Endodermal cell (in vitro differentiated cells): ENCODE results near the gene NDFIP2. TPM values are rescaled to one million over a fixed set of nuclear protein-coding genes. Genes with fewer than 3 reads are reported as not detected.

Source experiments
- DNase-seq: peaks from one replicate; pipeline ENCODE4 v3.0.0-alpha.2; 2017
- H3K27ac ChIP-seq: 2 replicates; pipeline ENCODE4 v1.5.1; 2013; ENCODE audit warnings: mild to moderate bottlenecking, low read depth, low read length, moderate library complexity
- H3K27me3 ChIP-seq: 2 replicates; pipeline ENCODE4 v1.6.1; 2013; ENCODE audit warnings: mild to moderate bottlenecking, low read length, moderate library complexity; ENCODE audit not compliant: insufficient read depth, control insufficient read depth, poor library complexity, severe bottlenecking
- H3K36me3 ChIP-seq: 2 replicates; pipeline ENCODE4 v1.7.0; 2013; ENCODE audit warnings: mild to moderate bottlenecking, low read length, moderate library complexity; ENCODE audit not compliant: control insufficient read depth, insufficient read depth
- H3K4me1 ChIP-seq: one replicate; pipeline ENCODE4 v1.7.0; 2013; ENCODE audit warnings: low read length; ENCODE audit not compliant: control insufficient read depth, insufficient read depth
- H3K4me3 ChIP-seq: 2 replicates; pipeline ENCODE4 v1.5.1; 2013; ENCODE audit warnings: mild to moderate bottlenecking, low read length, moderate library complexity
- H3K9ac ChIP-seq: 2 replicates; pipeline ENCODE4 v1.6.1; 2013; ENCODE audit warnings: mild to moderate bottlenecking, low read length, moderate library complexity; ENCODE audit not compliant: poor library complexity, severe bottlenecking; ENCODE audit errors: extremely low read depth
- H3K9me3 ChIP-seq: 2 replicates; pipeline ENCODE4 v1.6.1; 2013; ENCODE audit warnings: mild to moderate bottlenecking, low read length, moderate library complexity; ENCODE audit not compliant: control insufficient read depth
- H3K27ac Mint-ChIP-seq: 2 replicates; pipeline ENCODE4 v1.8.0; 2020; ENCODE audit warnings: mixed read lengths
- H3K27me3 Mint-ChIP-seq: 2 replicates; pipeline ENCODE4 v1.8.0; 2021; ENCODE audit warnings: mild to moderate bottlenecking, mixed read lengths; ENCODE audit not compliant: insufficient read depth
- H3K36me3 Mint-ChIP-seq: 2 replicates; pipeline ENCODE4 v1.8.0; 2020; ENCODE audit warnings: low read depth, mixed read lengths
- H3K4me1 Mint-ChIP-seq: 2 replicates; pipeline ENCODE4 v1.8.0; 2020; ENCODE audit warnings: mixed read lengths
- H3K4me3 Mint-ChIP-seq: 2 replicates; pipeline ENCODE4 v1.8.0; 2020; ENCODE audit warnings: mild to moderate bottlenecking, moderate library complexity, mixed read lengths
- H3K9me3 Mint-ChIP-seq: 2 replicates; pipeline ENCODE4 v1.8.0; 2020; ENCODE audit warnings: mild to moderate bottlenecking, mixed read lengths
- WGBS, 2 experiments: methylation state at CpG; one replicate each; pipeline versions ENCODE4 v1.1.5 to v1.1.7; 2013; ENCODE audit warnings: missing lambda C conversion rate in 2 of 2, mixed read lengths in 1 of 2; ENCODE audit not compliant: insufficient coverage in 1 of 2, insufficient read length in 1 of 2; 5-methylcytosine and 5-hydroxymethylcytosine counted together
- total RNA-seq, 2 donors: library from RNA; stranded (reverse); fragmentation: NEBNext Ultra II Directional in 1 of 2; extraction: Animal tissue kit (Norgen Biotek cat#: 25700) in 1 of 2; gene quantifications; 2 replicates in 1 of 2; 3 replicates in 1 of 2; pipeline ENCODE4 v1.2.1, GENCODE V29; 2021
- TF ChIP-seq, protein P1 (sequence below): fragments of 200-600 bp; sonication (generic); conservative IDR thresholded peaks from 2 replicates; pipeline ENCODE4 v1.5.0; 2021; ENCODE audit warnings: antibody characterized with exemption, mild to moderate bottlenecking

Gene NDFIP2
- total RNA-seq, 2 donors from 2014 or later: 27.9 to 29.2 TPM

GRCh38 chr13:79527698-79528097, 46.7 kb downstream of the NDFIP2 start:
- Histone ChIP-seq H3K9me3 (no peaks in the 10 kb centered on the region), H3K9ac (no peak overlapping the region), H3K27me3 (no peaks in the 10 kb centered on the region), H3K4me1 (peaks cover 3% of the 10 kb centered on the region), H3K4me3 (no peak overlapping the region), H3K36me3 (no peaks in the 10 kb centered on the region), H3K27ac (no peak overlapping the region)
- Mint-ChIP-seq H3K27me3 (no peaks in the 10 kb centered on the region), H3K9me3 (no peaks in the 10 kb centered on the region), H3K4me3 (no peak overlapping the region), H3K27ac (no peak overlapping the region), H3K4me1 (no peaks in the 10 kb centered on the region), H3K36me3 (peaks cover 4% of the 10 kb centered on the region)
- 93 to 96% methylated on average over 4 to 5 of the region's 5 CpGs for WGBS, 2 experiments
- TF ChIP-seq, protein P1, sequence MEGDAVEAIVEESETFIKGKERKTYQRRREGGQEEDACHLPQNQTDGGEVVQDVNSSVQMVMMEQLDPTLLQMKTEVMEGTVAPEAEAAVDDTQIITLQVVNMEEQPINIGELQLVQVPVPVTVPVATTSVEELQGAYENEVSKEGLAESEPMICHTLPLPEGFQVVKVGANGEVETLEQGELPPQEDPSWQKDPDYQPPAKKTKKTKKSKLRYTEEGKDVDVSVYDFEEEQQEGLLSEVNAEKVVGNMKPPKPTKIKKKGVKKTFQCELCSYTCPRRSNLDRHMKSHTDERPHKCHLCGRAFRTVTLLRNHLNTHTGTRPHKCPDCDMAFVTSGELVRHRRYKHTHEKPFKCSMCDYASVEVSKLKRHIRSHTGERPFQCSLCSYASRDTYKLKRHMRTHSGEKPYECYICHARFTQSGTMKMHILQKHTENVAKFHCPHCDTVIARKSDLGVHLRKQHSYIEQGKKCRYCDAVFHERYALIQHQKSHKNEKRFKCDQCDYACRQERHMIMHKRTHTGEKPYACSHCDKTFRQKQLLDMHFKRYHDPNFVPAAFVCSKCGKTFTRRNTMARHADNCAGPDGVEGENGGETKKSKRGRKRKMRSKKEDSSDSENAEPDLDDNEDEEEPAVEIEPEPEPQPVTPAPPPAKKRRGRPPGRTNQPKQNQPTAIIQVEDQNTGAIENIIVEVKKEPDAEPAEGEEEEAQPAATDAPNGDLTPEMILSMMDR: no peak
- no peak for DNase-seq

- Histone ChIP-seq H3K9me3 (no peaks in the 10 kb centered on the region), H3K36me3 (no peaks in the 10 kb centered on the region), H3K27ac (no peak overlapping the region), H3K9ac (no peak overlapping the region), H3K4me1 (peaks cover 3% of the 10 kb centered on the region), H3K4me3 (no peak overlapping the region), H3K27me3 (no peaks in the 10 kb centered on the region)
- Mint-ChIP-seq H3K27me3 (no peaks in the 10 kb centered on the region), H3K9me3 (no peaks in the 10 kb centered on the region), H3K36me3 (peaks cover 2% of the 10 kb centered on the region), H3K4me3 (no peak overlapping the region), H3K27ac (no peak overlapping the region), H3K4me1 (no peaks in the 10 kb centered on the region)
- TF ChIP-seq, protein P1: no peak
- 97 to 100% methylated on average over 1 to 3 of the region's 4 CpGs for WGBS, 2 experiments
- no peak for DNase-seq
These were observed 47.4 kb downstream of the NDFIP2 start for GRCh38 chr13:79528356-79528755.

- Mint-ChIP-seq H3K27me3 (no peaks in the 10 kb centered on the region), H3K4me3 (no peak overlapping the region), H3K36me3 (peaks cover 2% of the 10 kb centered on the region), H3K9me3 (no peaks in the 10 kb centered on the region), H3K27ac (no peak overlapping the region), H3K4me1 (peaks cover 3% of the 10 kb centered on the region)
- Histone ChIP-seq H3K27ac (no peak overlapping the region), H3K27me3 (no peaks in the 10 kb centered on the region), H3K9ac (no peak overlapping the region), H3K9me3 (no peaks in the 10 kb centered on the region), H3K4me1 (peaks cover 3% of the 10 kb centered on the region), H3K4me3 (no peak overlapping the region), H3K36me3 (no peaks in the 10 kb centered on the region)
- TF ChIP-seq, protein P1: no peak
- DNase-seq: no peak
- no CpG with 5 or more reads among the region's 2 CpGs for WGBS, 2 experiments
These were observed 47.8 kb downstream of the NDFIP2 start for GRCh38 chr13:79528759-79529191.
